Esophagus (tissue), 2 donors: ENCODE data around the gene DPM3. TPM values are rescaled to one million over a fixed set of nuclear protein-coding genes. Genes with fewer than 3 reads are reported as not detected.
"Not testable (repeated sequence)": the region's sequence is repeated elsewhere in the genome, so short reads cannot be mapped to it uniquely, and the experiment has no call there.

Source experiments
- H3K27ac ChIP-seq, 2 donors: one replicate each; pipeline ENCODE4 v1.5.1; 2013; ENCODE audit warnings: low read depth in 2 of 2, mild to moderate bottlenecking in 2 of 2, inconsistent platforms in 1 of 2, low read length in 1 of 2, moderate library complexity in 1 of 2
- H3K27me3 ChIP-seq, 2 donors: one replicate each; pipeline ENCODE4 v1.6.1; 2013; ENCODE audit warnings: low read length in 2 of 2, control low read depth in 1 of 2, mild to moderate bottlenecking in 1 of 2; ENCODE audit not compliant: insufficient read depth in 2 of 2, control insufficient read depth in 1 of 2
- H3K36me3 ChIP-seq, 2 donors: one replicate each; pipeline ENCODE4 v1.6.1; 2013; ENCODE audit warnings: low read length in 1 of 2; ENCODE audit not compliant: control insufficient read depth in 2 of 2, insufficient read depth in 2 of 2
- H3K4me1 ChIP-seq, 2 donors: one replicate each; pipeline ENCODE4 v1.6.1; 2013; ENCODE audit warnings: low read length in 1 of 2; ENCODE audit not compliant: control insufficient read depth in 2 of 2, insufficient read depth in 2 of 2
- H3K4me3 ChIP-seq, 2 donors: one replicate each; pipeline ENCODE4 v1.5.1; 2013; ENCODE audit warnings: low read length in 2 of 2, mild to moderate bottlenecking in 2 of 2, low read depth in 1 of 2, moderate library complexity in 1 of 2
- H3K9me3 ChIP-seq, 2 donors: one replicate each; pipeline ENCODE4 v1.6.1; 2013; ENCODE audit warnings: mild to moderate bottlenecking in 2 of 2, low read depth in 1 of 2, low read length in 1 of 2, moderate library complexity in 1 of 2; ENCODE audit not compliant: control insufficient read depth in 2 of 2, insufficient read depth in 1 of 2
- WGBS, 2 donors: extraction: QIAGEN DNeasy Blood & Tissue Kit; methylation state at CpG; one replicate each; pipeline ENCODE4 v1.1.7; 2013; 5-methylcytosine and 5-hydroxymethylcytosine counted together
- polyA plus RNA-seq, 2 donors: library from polyadenylated mRNA; stranded (reverse); fragments of 200-250 nt; gene quantifications; one replicate each; pipeline ENCODE4 v1.2.3, GENCODE V29; 2013
- donor health status: healthy with polysubstance abuse.
- donor health status: Bipolar disorder and iron deficiency.

Gene DPM3, protein sequence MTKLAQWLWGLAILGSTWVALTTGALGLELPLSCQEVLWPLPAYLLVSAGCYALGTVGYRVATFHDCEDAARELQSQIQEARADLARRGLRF
- 100 to 1,000 TPM; 103 to 248 TPM for polyA plus RNA-seq

DNA sequence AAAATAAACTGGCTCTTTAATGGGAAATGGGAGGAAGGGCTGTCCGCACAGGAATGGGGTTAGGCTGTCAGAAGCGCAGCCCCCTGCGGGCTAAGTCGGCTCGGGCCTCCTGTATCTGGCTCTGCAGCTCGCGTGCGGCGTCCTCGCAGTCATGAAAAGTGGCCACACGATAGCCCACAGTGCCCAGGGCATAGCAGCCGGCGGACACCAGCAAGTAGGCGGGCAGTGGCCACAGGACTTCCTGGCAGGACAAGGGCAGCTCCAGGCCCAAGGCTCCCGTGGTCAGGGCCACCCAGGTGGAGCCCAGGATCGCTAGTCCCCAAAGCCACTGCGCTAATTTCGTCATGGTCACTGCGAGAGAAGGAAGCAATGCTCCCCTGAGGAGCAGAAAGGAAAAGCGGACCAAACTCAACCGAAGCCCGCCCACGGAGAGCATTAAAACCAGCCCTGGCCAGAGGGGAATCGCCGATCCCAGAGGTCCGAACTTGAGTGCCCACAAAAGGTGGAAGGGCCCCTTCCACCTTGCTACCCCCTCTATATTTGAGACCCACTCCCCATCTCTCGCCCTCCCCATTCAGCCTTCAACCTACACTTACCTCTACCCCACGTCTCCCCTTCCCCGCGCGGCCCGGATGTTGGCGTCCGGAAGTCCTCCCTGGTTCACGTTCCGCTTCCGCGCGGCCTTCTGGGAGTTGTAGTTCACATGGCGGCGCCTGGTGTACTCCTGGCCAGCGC is at the start of gene DPM3:
DPM3 (minus strand) TSS at position 637 of the 735 bp plus-strand sequence; CDS start at position 346, 291 bp downstream.
- H3K36me3 ChIP-seq = no peaks in the 10 kb centered on the region
- H3K27ac ChIP-seq = peak within 1 kb of the TSS; percentile 84 to 90
- H3K4me1 ChIP-seq = peaks cover 5 to 8% of the 10 kb centered on the region in 2 donors
- H3K27me3 ChIP-seq = no peaks in the 10 kb centered on the region
- H3K4me3 ChIP-seq = peak within 1 kb of the TSS; percentile 76 to 88
- H3K9me3 ChIP-seq = no peaks in the 10 kb centered on the region
- WGBS, 2 donors = 1% methylated on average over 42 of the region's 42 CpGs

DNA sequence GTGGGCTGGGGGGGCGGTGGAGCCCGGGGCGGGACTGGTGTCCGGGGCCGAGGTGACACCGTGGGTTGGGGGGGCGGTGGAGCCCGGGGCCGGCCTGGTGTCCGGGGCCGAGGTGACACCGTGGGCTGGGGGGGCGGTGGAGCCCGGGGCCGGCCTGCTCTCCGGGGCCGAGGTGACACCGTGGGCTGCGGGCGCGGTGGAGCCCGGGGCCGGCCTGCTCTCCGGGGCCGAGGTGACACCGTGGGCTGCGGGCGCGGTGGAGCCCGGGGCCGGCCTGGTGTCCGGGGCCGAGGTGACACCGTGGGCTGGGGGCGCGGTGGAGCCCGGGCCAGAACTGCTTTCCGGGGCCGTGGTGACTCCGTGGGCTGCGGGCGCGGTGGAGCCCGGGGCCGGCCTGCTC is 49.6 kb upstream of the DPM3 start:
- H3K4me1 ChIP-seq = peaks cover 6 to 16% of the 10 kb centered on the region in 2 donors
- H3K9me3 ChIP-seq, H3K36me3 ChIP-seq, H3K27ac ChIP-seq, H3K4me3 ChIP-seq, H3K27me3 ChIP-seq: not testable (repeated sequence)
- WGBS, 2 donors = 85 to 90% methylated on average over 24 to 25 of the region's 45 CpGs

DNA sequence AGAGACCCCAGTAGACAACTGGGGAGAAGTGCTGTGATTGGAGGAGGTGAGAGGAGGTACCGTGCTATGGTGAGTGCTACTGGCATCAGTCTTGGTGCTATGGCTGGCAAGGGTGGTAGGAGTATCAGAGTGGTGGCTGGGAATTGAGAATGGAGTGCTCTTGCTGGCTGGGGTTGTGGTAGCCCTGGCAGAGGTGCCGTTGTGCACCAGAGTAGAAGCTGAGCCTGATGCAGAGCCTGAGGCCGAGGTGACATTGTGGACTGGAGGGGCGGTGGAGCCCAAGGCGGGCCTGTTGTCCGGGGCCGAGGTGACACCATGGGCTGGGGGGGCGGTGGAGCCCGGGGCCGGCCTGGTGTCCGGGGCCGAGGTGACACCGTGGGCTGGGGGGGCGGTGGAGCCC is 47.9 kb upstream of the DPM3 start:
- no peaks in the 10 kb centered on the region for H3K27me3 ChIP-seq
- H3K4me3 ChIP-seq = peak overlapping the region in 1 of 2 donors; percentile 12
- 77 to 86% methylated on average over 8 to 14 of the region's 14 CpGs for WGBS, 2 donors
- H3K36me3 ChIP-seq = peaks cover 0 to 5% of the 10 kb centered on the region in 2 donors
- peaks cover 5 to 8% of the 10 kb centered on the region in 2 donors for H3K4me1 ChIP-seq
- no peaks in the 10 kb centered on the region for H3K9me3 ChIP-seq
- no peak overlapping the region for H3K27ac ChIP-seq

DNA sequence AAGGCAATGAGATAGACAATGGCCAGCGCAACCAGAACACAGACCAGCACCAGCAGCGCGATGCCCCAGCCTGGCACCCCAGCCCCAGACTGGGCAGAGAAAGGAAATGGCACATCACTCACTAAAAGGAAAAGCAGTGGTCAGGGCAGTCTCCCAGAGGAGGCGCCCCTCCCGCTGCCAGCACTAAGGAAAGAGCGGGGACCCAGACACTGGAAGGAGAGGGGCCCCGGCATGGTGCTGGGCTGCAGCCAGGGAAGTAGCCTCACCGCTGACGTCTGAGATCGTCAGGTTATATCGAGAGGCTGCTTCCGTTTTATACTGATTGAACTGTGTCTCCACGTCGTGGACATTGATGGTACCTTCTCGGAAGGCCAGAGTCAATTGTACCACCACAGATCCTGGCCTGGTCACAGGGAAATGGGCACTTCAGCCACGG is 47.1 kb upstream of the DPM3 start:
- Histone ChIP-seq H3K9me3 (no peaks in the 10 kb centered on the region), H3K36me3 (peaks cover 0 to 5% of the 10 kb centered on the region in 2 donors), H3K27me3 (no peaks in the 10 kb centered on the region), H3K4me1 (peaks cover 5% of the 10 kb centered on the region in 2 donors), H3K4me3 (peak overlapping the region; percentile 1 to 12), H3K27ac (no peak overlapping the region)
- WGBS, 2 donors = 71 to 81% methylated on average over 16 of the region's 16 CpGs

DNA sequence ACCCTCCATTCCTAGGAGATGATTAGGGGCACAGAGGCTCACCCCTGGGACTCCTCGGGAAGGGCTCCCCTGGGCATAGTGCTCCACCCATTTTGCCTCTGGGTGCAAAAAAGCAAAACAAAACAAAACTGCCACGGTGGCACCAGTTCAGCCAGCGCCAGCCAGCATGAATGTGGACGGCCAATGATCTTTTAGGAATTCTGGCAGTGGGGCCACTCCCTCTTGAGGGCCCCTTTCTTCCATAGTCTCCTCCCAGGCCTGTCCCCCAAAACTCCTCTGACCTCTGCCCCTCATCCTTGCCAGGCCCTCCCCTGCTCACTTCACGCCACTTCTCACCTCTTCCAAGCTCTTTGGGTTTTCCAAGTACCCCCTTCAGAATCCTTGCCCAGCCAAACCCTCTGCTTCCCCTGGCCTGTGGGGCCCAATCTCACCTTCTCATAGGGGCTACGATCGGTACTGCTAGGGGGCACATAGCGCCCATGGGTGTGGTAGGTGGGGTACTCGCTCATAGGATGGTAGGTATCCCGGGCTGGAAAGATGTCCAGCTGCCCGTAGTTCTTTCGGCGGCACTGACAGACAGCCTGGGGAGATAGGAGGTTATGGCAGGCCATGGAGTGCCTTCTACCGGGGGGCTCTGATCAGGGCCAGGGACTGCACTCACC is 46.6 kb upstream of the DPM3 start:
- H3K27me3 ChIP-seq = no peaks in the 10 kb centered on the region
- peaks cover 0 to 5% of the 10 kb centered on the region in 2 donors for H3K36me3 ChIP-seq
- 62 to 70% methylated on average over 14 of the region's 14 CpGs for WGBS, 2 donors
- peak overlapping the region; percentile 1 to 5 for H3K4me3 ChIP-seq
- peaks cover 4% of the 10 kb centered on the region in 2 donors for H3K4me1 ChIP-seq
- H3K27ac ChIP-seq = peak overlapping the region in 1 of 2 donors; percentile 47
- H3K9me3 ChIP-seq = no peaks in the 10 kb centered on the region

DNA sequence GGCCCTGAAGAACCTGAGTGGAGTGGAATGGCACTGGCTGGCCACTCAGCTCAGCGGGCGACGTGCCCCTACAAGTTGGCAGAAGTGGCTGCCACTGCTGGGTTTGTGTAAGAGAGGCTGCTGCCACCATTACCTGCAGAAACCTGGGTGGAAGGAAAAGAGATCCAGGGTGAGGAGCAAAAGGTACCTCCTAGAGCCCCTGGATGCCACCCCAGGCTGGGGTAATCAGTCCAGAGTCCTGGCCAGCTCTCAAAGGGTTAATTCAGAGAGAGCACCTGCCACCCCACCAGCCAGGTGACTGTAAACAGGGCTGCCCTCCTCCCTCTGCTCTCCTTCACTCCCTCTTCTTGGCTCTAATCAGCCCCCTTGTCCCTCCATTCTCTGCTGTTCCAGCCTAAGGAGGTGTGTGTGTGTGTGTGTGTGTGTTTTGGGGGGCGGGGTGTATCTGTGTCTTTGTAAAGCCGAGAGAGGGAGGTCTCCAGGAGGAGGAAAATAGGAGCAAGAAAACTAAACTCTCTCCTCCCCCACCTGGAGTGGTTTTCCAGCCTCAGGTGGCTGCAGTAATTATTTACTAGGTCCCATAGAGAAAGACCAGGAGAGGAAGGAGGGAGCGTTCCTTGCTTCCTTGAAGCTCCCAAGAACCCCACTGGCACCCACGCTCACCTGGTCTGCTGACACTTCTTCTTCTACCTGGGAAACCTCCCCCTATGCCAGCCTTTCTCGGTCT is 45.9 kb upstream of the DPM3 start:
- peaks cover 0 to 5% of the 10 kb centered on the region in 2 donors for H3K36me3 ChIP-seq
- peaks cover 3 to 4% of the 10 kb centered on the region in 2 donors for H3K4me1 ChIP-seq
- WGBS, 2 donors = 54 to 56% methylated on average over 7 to 8 of the region's 8 CpGs
- no peaks in the 10 kb centered on the region for H3K9me3 ChIP-seq
- peak overlapping the region in 1 of 2 donors; percentile 47 for H3K27ac ChIP-seq
- H3K4me3 ChIP-seq = peak overlapping the region in 1 of 2 donors; percentile 5
- no peaks in the 10 kb centered on the region for H3K27me3 ChIP-seq

DNA sequence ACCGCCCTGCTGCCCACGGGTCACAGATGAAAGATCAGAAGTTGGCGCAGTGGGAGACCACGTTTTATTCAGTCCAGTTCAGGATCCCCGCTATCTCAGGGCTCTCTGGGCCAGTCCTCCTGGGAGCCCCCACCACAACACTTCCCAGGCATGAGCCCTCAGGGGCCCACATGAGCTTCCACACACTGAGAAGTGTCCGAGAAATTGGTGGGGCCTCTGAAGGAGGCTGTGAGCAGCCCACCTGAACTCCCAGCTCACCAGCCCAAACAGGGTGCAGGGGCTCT is 45.4 kb upstream of the DPM3 start:
- peaks cover 0 to 5% of the 10 kb centered on the region in 2 donors for H3K36me3 ChIP-seq
- H3K27me3 ChIP-seq = no peaks in the 10 kb centered on the region
- H3K4me3 ChIP-seq = no peak overlapping the region
- no peaks in the 10 kb centered on the region for H3K9me3 ChIP-seq
- H3K27ac ChIP-seq = peak overlapping the region in 1 of 2 donors; percentile 6
- H3K4me1 ChIP-seq = peaks cover 3 to 4% of the 10 kb centered on the region in 2 donors
- 55 to 72% methylated on average over 6 of the region's 6 CpGs for WGBS, 2 donors

DNA sequence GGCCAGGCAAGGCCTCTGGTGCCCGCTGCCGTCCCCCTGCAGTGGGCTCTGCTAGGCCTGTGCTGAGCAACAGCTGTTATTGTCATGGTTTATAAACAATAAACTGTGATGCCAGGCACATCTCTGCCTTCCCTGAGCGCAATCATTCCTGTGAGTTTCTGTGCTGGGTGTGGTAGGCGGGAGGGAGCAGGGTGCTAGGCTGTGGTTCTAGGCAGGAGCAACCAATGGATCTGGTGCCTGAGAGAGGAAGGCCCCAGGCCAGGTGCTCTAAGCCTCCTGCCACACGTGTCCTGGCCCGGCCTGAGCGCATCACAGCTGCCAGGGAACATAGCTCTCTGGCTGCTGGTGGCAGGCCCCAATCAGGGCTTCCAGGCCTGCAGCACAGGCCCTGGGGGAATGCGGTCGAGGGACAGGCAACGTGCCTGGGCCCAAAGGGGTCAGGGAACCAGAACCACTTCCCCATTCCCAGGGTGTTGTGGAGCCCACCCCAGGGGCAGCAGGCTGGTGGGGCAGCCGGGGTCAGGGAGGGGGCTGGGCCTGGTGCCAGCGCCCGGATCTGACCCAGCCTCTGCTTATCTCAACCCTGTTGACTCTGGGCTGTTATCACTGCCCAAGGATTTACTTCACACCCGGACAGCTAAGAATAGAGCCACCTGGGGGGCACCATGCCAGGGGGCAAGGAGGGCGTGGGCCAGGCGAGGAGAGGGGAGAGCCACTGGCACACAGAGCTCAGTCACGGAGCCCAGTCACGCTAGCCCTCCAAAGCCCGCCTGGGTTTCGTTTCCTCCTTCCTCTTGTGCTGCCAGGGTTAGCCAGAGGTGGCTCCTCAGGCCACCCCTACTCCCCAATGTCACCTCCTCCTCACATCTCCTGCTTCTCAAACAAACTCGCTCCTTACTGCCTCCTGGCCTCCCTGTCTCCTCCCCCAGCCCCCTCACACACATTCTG is 44.8 kb upstream of the DPM3 start:
- peaks cover 3 to 4% of the 10 kb centered on the region in 2 donors for H3K4me1 ChIP-seq
- no peaks in the 10 kb centered on the region for H3K9me3 ChIP-seq
- peaks cover 0 to 5% of the 10 kb centered on the region in 2 donors for H3K36me3 ChIP-seq
- H3K27ac ChIP-seq = peak overlapping the region; percentile 51 to 52
- no peaks in the 10 kb centered on the region for H3K27me3 ChIP-seq
- WGBS, 2 donors = 41 to 66% methylated on average over 21 of the region's 21 CpGs
- H3K4me3 ChIP-seq = no peak overlapping the region
